HepG2 (cell line): ENCODE data around the gene NALCN. TPM values are rescaled to one million over a fixed set of nuclear protein-coding genes. Genes with fewer than 3 reads are reported as not detected.

Experiments
- ATAC-seq: fragments of 200-7000 bp; cut with Tn5 transposase; 3 replicates; pipeline ENCODE4 v1.9.1; 2020; ENCODE audit warnings: mild to moderate bottlenecking, moderate library complexity
- BruUV-seq: library from RNA; stranded (reverse); fragments of 400-500 nt; replicated peaks from 2 replicates; lab custom pipeline; 2021; lab: Mats Ljungman, UMichigan
- CTCF ChIA-PET: fragments of 300-600 bp; formaldehyde crosslinking; extraction: SDS; loops from one replicate; lab custom pipeline; 2021; ENCODE audit warnings: low total read pairs, inconsistent platforms, low intra/inter-chr PET ratio; lab: Yijun Ruan, JAX
- POLR2A ChIA-PET: fragments of 350-600 bp; sonication (Branson Sonifier 250); formaldehyde crosslinking; loops from one replicate; lab custom pipeline; 2020; ENCODE audit warnings: antibody characterized with exemption, inconsistent platforms; lab: Yijun Ruan, JAX
- DNase-seq: peaks from one replicate; pipeline ENCODE4 v3.0.0-alpha.2; 2015; ENCODE audit warnings: low spot score
- FAIRE-seq: peaks from 3 replicates; lab custom pipeline; 2011; peaks lifted over from hg19 to GRCh38; lab: Jason Lieb, UNC
- H2AFZ ChIP-seq: one replicate; pipeline ENCODE4 v1.6.1; 2011; ENCODE audit warnings: low read length, inconsistent platforms
- H3K27ac ChIP-seq: fragments of 300-600 bp; 3 replicates; pipeline ENCODE4 v1.8.0; 2011; ENCODE audit warnings: mixed run types, mild to moderate bottlenecking, mixed read lengths, low read length, inconsistent platforms; ENCODE audit not compliant: insufficient read depth; ENCODE audit errors: extremely low read length
- H3K27me3 ChIP-seq, 2 experiments: fragments of 200-600 bp in 1 of 2; 2 replicates in 1 of 2; 3 replicates in 1 of 2; pipeline versions ENCODE4 v1.6.0 to v1.8.0; 2011; ENCODE audit warnings: low read length in 2 of 2, mild to moderate bottlenecking in 2 of 2, moderate library complexity in 2 of 2, inconsistent platforms in 1 of 2; ENCODE audit not compliant: insufficient read depth in 2 of 2, control insufficient read depth in 1 of 2
- H3K36me3 ChIP-seq, 2 experiments: fragments of 200-600 bp in 1 of 2; replicated peaks in 1 of 2; 2 replicates in 1 of 2; 3 replicates in 1 of 2; pipeline versions ENCODE4 v1.5.1 to v1.8.0; 2011; ENCODE audit warnings: low read length in 2 of 2, inconsistent platforms in 1 of 2; ENCODE audit not compliant: insufficient read depth in 2 of 2, control insufficient read depth in 1 of 2
- H3K4me1 ChIP-seq: 2 replicates; pipeline ENCODE4 v1.5.1; 2012; ENCODE audit warnings: low read length, inconsistent platforms; ENCODE audit not compliant: insufficient read depth
- H3K4me2 ChIP-seq: 2 replicates; pipeline ENCODE4 v1.6.0; 2011; ENCODE audit warnings: low read depth, low read length, inconsistent platforms
- H3K4me3 ChIP-seq, 3 experiments: fragments of 200-600 bp in 1 of 3; sonication (generic), shearing (Covaris generic) in 1 of 3; replicated peaks in 1 of 3; 2 replicates each; pipeline ENCODE4 v1.5.1; 2011 to 2016; ENCODE audit warnings: low read length in 3 of 3, inconsistent platforms in 2 of 3, low read depth in 2 of 3, mild to moderate bottlenecking in 2 of 3, control low read depth in 1 of 3, mixed read lengths in 1 of 3; ENCODE audit not compliant: insufficient read depth in 1 of 3
- H3K79me2 ChIP-seq: one replicate; pipeline ENCODE4 v1.6.1; 2011; ENCODE audit warnings: low read length, inconsistent platforms; ENCODE audit not compliant: insufficient read depth
- H3K9ac ChIP-seq: 2 replicates; pipeline ENCODE4 v1.6.0; 2011; ENCODE audit warnings: mild to moderate bottlenecking, low read depth, low read length, inconsistent platforms; ENCODE audit not compliant: insufficient read depth
- H3K9me3 ChIP-seq: 2 replicates; pipeline ENCODE4 v1.5.1; 2012; ENCODE audit warnings: mild to moderate bottlenecking, low read length
- H4K20me1 ChIP-seq: 2 replicates; pipeline ENCODE4 v1.6.0; 2011; ENCODE audit warnings: inconsistent platforms, mild to moderate bottlenecking, low read length, moderate library complexity; ENCODE audit not compliant: insufficient read depth
- GABPB1 ChIP-seq: IDR thresholded peaks from 2 replicates; pipeline ENCODE4 v1.6.1; 2016; ENCODE audit warnings: mild to moderate bottlenecking, missing genetic modification reagents, moderate library complexity, missing compliant biosample characterization
- MLXIP ChIP-seq: sonication (generic); formaldehyde crosslinking; IDR thresholded peaks from 2 replicates; pipeline ENCODE4 v1.9.0; 2021; ENCODE audit warnings: missing genetic modification reagents, borderline replicate concordance
- PPARG ChIP-seq: conservative IDR thresholded peaks from 2 replicates; pipeline ENCODE4 v1.6.1; 2016; ENCODE audit warnings: missing biosample characterization, missing genetic modification reagents
- SMAD3 ChIP-seq: sonication (generic); formaldehyde crosslinking; IDR thresholded peaks from 2 replicates; pipeline ENCODE4 v1.4.0; 2020; ENCODE audit warnings: missing genetic modification reagents
- SRSF4 ChIP-seq: fragments of 200-400 bp; formaldehyde crosslinking; IDR thresholded peaks from one replicate; pipeline ENCODE4 v1.6.1; 2018; ENCODE audit warnings: mild to moderate bottlenecking, low read depth, low read length, moderate library complexity; ENCODE audit not compliant: poor library complexity, severe bottlenecking
- ZNF496 ChIP-seq: sonication (generic); formaldehyde crosslinking; IDR thresholded peaks from 2 replicates; pipeline ENCODE4 v1.8.1; 2023; ENCODE audit warnings: mild to moderate bottlenecking, moderate library complexity, missing genetic modification reagents; ENCODE audit not compliant: insufficient replicate concordance
- ZUFSP ChIP-seq: sonication (generic); formaldehyde crosslinking; IDR thresholded peaks from 2 replicates; pipeline ENCODE4 v1.9.0; 2021; ENCODE audit warnings: missing genetic modification reagents, mild to moderate bottlenecking, borderline replicate concordance
- WGBS: methylation state at CpG from one replicate; pipeline ENCODE4 v1.1.6; 2017; ENCODE audit warnings: low lambda C conversion rate; 5-methylcytosine and 5-hydroxymethylcytosine counted together
- in situ Hi-C: cut with HindIII; loops from 2 replicates; pipeline ENCODE4 v1.10.0; 2017; ENCODE audit warnings: low pct_unique_long_range_greater_than_20kb; ENCODE audit not compliant: extremely low pct_ligation_motif_present
- intact Hi-C: fragments of 100-400 bp; cut with micrococcal nuclease; formaldehyde crosslinking; loops from one replicate; pipeline ENCODE4 v1.10.0; 2022; ENCODE audit not compliant: unreplicated experiment
- polyA plus RNA-seq, 8 experiments: library from polyadenylated mRNA; depleted of rRNA in 3 of 8; stranded (reverse) in 7 of 8; unstranded in 1 of 8; fragments of >200 nt; fragmentation: Illumina TruSeq in 4 of 8; extraction: Trizol in 4 of 8; gene quantifications; 2 replicates each; pipeline versions ENCODE4 v1.2.1 to v1.2.3, GENCODE V29; 2011 to 2016; ENCODE audit warnings: low read depth in 4 of 8, missing spikeins in 1 of 8, mixed read lengths in 1 of 8; ENCODE audit not compliant: insufficient read depth in 1 of 8
- total RNA-seq, 5 experiments: library from RNA; depleted of rRNA; stranded (reverse); fragments of >200 nt; fragmentation: Illumina TruSeq; extraction: Trizol; gene quantifications; 2 replicates each; pipeline ENCODE4 v1.2.3, GENCODE V29; 2016; ENCODE audit warnings: low read depth in 1 of 5

NALCN gene
- total and polyA plus RNA-seq, 2 of the 13 experiments (the other 11 are each of a cell fraction or from before 2014, with no cell fraction given): not detected

- Histone ChIP-seq H3K27me3 (peaks cover 0 to 7% of the 10 kb centered on the region in 2 experiments; a peak in 1 of 5 replicates), H3K4me2 (peak within 1 kb of the TSS; percentile 86), H4K20me1 (no peaks in the 10 kb centered on the region), H3K36me3 (no peaks in the 10 kb centered on the region), H3K79me2 (no peaks in the 10 kb centered on the region), H3K27ac (no peak within 1 kb of the TSS), H2AFZ (peak within 1 kb of the TSS; percentile 42), H3K4me1 (no peaks in the 10 kb centered on the region; the same call in 1 of the 2 replicates), H3K9me3 (no peaks in the 10 kb centered on the region), H3K4me3 (peak within 1 kb of the TSS; percentile 19 to 60 (median 50)), H3K9ac (no peak within 1 kb of the TSS)
- no TSS peak for BruUV-seq
- ChIA-PET POLR2A (no interaction called here), CTCF (no interaction called here)
- no peak for FAIRE-seq
- DNase-seq: no peak
- TF ChIP-seq GABPB1 (CRISPR knock-in tag) (no peak), PPARG (CRISPR knock-in tag) (no peak), SRSF4 (no peak), MLXIP (CRISPR knock-in tag) (no peak), ZUFSP (CRISPR knock-in tag) (no peak), ZNF496 (CRISPR knock-in tag) (no peak), SMAD3 (no peak)
- intact Hi-C loops: no loop called here
- in situ Hi-C loops: loop anchor here (25.0 kb wide), 1 partner anchor 316 kb away; no protein-coding TSS in a partner anchor
- 7% methylated on average over 16 of the region's 18 CpGs for WGBS
- peak; percentile 75 for ATAC-seq
Measured at GRCh38 chr13:101452519-101453485, 36.5 kb upstream of the NALCN start, which contains the start of gene ITGBL1. ITGBL1 (plus strand) TSS chr13:101452675; CDS start chr13:101452834, 159 bp downstream.
